B cell (primary cell): ENCODE results near the gene ERI2.

ENCODE experiments used
- EZH2 ChIP-seq: IDR thresholded peaks from 2 replicates; pipeline ENCODE4 v1.6.1; 2012; ENCODE audit warnings: borderline replicate concordance, low read depth, mild to moderate bottlenecking, moderate library complexity, low read length; ENCODE audit not compliant: insufficient read depth, poor library complexity, severe bottlenecking
- TF ChIP-seq, protein P1 (sequence below): fragments of 200-600 bp; IDR thresholded peaks from one replicate; pipeline ENCODE4 v1.8.0; 2022; ENCODE audit warnings: antibody characterized with exemption, mild to moderate bottlenecking

DNA sequence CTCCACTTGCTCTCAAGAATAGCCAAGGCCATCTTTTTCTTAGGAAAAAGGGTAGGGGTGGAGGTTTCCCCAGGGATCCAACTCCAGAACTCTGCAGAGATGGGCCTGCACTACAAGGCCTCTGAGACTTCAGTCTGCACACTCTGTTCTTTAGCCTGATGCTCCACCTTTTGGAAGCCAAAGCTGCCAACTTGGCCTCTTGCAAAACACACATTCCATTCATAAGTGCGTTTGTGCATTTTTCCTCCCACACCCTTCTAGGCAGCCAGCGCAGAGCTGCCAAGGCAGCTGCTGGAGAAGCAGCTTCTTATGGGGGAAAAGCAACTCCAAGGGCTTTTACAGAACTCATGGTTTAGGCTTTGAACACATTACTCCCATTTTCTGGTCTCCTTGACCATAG is 45.3 kb upstream of the ERI2 start:
- TF ChIP-seq, protein P1, sequence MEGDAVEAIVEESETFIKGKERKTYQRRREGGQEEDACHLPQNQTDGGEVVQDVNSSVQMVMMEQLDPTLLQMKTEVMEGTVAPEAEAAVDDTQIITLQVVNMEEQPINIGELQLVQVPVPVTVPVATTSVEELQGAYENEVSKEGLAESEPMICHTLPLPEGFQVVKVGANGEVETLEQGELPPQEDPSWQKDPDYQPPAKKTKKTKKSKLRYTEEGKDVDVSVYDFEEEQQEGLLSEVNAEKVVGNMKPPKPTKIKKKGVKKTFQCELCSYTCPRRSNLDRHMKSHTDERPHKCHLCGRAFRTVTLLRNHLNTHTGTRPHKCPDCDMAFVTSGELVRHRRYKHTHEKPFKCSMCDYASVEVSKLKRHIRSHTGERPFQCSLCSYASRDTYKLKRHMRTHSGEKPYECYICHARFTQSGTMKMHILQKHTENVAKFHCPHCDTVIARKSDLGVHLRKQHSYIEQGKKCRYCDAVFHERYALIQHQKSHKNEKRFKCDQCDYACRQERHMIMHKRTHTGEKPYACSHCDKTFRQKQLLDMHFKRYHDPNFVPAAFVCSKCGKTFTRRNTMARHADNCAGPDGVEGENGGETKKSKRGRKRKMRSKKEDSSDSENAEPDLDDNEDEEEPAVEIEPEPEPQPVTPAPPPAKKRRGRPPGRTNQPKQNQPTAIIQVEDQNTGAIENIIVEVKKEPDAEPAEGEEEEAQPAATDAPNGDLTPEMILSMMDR: no peak
- no peak for TF ChIP-seq EZH2
